Stimulated activated CD8-positive, alpha-beta memory T cell treated with anti-CD3 and anti-CD28 coated beads, Interleukin-15, amount 100 ng/mL, for 4 hours (primary cell): Measurements from ENCODE around the gene MIA.
"Not testable (repeated sequence)": the region's sequence is repeated elsewhere in the genome, so short reads cannot be mapped to it uniquely, and the experiment has no call there.

Experiments used
- DNase-seq, 2 donors: peaks; one replicate each; pipeline ENCODE4 v3.0.0-alpha.2; 2020; ENCODE audit warnings: low read depth in 2 of 2

MIA gene

GRCh38 chr19:40777937-40778705 lies 2.8 kb downstream of the MIA start, which contains the start of gene RAB4B:
TSS of gene RAB4B (plus strand) at chr19:40778247. CDS start at chr19:40778376, 129 bp downstream.
- DNase-seq, result peak; percentile 100

GRCh38 chr19:40778706-40779284 lies 3.5 kb downstream of the MIA start:
- no peak for DNase-seq

- DNase-seq, result no peak
Measured at GRCh38 chr19:40780582-40780981, 5.3 kb downstream of the MIA start.

DNA sequence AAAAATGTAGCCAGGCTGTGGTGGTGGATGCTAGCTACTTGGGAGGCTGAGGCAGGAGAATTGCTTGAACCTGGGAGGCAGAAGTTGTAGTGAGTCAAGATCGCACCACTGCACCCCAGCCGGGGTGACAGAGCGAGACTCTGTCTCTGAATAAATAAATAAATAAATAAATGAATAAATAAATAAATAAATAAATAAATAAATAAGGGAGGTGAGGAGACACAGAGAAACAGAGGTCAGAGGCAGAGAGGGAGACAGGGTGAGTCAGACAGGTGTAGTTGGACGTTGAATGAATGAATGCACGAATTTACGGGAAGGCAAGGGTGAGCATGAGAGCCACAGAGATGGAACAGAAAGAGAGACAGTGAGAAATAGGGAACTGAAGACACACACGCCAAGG lies 5.8 kb downstream of the MIA start:
- no peak for DNase-seq

DNA sequence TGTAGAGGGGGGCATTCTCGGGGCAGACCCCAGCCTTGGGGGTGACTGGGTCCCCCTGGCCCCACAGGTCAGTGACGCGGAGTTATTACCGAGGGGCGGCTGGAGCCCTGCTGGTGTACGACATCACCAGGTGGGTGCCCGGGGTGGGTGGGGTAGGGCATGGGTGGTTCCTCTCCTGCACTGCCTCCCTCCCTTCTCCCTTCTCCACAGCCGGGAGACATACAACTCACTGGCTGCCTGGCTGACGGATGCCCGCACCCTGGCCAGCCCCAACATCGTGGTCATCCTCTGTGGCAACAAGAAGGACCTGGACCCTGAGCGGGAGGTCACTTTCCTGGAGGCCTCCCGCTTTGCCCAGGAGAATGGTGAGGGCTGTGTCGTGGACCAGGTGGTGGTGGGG lies 8.4 kb downstream of the MIA start:
- DNase-seq, result no peak

GRCh38 chr19:40784146-40784545 lies 8.8 kb downstream of the MIA start:
- DNase-seq, result not testable (repeated sequence)

- DNase-seq, result no peak
Measured at GRCh38 chr19:40785526-40785925, 10.2 kb downstream of the MIA start.

DNA sequence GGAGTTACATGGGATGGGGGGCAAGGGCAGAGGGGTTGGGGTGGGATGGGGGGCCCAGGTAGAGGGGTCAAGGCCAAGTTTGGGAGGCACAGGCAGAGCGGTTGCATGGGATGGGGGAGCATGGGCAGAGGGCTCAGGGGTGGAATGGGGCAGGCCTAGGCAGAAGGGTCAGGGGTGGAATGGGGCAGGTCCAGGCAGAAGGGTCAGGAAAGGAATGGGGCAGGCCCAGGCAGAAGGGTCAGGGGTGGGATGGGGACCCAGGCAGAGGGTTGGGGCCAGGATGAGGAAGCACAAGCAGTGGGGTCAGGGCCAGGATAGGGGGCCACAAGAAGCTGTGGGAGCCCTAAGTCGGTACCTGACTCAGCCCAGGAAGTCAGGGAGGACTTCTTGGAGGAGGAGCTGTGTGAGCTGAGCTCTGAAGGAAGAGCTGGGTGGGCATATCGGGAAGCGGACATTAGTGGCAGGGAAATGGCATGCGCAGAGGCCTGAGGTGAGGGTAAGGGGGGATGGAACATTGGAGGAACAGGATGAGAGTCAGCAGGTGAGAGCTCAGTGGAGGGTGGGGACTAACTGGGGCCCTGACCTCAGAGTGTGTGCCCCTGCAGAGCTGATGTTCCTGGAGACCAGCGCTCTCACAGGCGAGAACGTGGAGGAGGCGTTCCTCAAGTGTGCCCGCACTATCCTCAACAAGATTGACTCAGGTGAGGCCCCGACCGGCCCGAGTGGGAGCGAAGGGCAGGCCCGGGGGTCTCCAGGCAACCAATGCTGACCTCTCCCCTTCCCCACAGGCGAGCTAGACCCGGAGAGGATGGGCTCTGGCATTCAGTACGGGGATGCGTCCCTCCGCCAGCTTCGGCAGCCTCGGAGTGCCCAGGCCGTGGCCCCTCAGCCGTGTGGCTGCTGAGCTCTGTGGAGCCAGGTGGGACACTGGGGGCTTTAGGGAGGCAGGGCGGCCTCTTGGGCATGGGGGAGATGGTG lies 11.0 kb downstream of the MIA start:
- no peak for DNase-seq

DNA sequence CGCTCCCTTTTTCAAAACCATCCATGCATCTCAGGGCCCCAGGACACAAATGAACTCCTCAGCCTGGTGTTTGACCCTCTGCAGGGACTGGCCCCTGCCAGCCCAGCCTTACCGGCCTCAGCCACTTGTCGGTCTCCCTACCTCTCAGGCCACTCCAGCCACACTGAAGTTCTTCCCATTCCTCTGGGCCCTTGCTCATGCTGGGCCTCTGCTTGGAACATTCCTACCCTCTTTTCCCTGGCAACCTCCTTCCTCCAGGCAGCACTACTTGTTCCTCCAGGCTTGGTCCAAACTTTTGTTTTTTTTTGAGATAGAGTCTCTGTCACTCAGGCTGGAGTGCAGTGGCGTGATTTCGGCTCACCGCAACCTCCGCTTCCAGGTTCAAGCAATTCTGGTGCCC lies 16.0 kb downstream of the MIA start:
- no peak for DNase-seq

- no peak for DNase-seq
Measured at GRCh38 chr19:40791996-40792395, 16.7 kb downstream of the MIA start.

GRCh38 chr19:40797166-40797962 lies 22.0 kb downstream of the MIA start:
- DNase-seq, result no peak

DNA sequence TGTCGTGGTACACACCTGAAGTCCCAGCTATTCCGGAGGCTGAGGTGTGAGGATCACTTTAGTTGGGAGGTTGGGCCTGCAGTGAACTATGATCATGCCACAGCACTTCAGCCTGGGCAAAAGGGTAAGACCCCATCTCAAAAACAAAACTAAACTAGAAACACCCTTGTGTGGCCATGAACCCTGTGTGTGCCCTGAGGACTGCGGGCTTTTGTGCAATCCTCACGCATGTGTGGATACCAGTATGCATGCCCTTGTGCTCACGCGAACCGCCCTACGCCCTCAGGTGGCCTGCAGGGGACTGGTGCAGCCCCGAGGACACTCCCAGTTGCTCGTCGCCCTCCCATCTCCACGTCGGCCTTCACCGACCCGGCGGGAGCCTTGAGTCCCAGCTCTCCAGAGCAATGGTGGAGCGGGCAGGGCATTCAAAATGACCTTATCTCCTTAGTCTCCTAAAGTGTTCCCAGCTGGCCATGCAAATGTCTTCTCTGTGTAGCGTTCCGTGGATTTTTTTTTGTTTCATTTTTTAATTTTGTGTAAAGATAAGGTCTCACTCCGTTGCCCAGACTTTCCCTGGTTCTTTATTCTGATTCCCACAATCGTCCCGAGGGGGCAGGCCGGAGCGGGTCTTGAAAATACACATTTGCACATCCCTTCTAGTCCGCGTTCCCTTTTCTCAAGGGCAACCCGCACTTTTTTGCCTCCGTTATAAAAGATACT lies 22.8 kb downstream of the MIA start:
- no peak for DNase-seq

DNA sequence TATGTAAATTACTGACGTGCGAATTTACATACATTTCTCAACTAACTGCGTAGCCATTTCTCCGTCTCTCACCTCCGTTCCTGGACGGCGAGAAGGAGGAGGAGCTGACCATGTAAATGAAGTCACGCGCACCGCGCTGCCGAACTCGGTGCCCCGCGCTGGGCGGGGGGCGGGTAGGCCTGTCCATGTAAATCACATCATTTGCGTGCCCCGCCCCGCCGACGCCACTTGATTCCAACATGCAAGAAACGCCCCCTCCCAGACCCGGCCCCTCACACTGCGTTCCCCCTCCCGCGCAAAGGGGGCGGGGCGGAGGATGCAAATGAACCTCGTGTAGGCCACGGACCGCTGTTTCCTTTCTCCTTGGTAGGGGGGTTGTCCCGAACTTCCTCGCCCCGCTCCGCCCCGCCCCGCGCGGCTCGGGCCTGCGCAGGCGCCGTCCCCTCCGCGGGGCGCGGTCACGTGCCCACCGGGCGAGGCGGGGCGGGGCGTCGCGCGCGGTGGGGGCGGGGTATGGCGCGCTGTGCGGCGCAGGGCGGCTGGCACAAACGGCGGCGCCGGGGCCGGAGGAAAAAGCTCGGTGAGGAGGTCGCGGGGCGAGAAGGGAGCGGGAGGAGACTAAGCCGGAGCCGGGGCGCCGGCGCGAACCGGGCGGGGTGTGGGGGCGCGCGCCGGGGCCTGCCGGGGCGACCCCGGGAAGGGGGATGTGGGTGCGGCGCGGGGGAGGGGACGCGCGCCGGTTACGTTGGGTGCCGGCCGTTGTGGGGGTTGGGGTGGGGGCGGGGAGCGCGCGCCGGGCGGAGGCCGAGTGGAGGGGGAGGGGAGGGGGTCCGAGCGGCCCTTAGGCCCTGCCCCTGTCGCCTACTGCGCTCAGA lies 23.6 kb downstream of the MIA start, which contains the start of gene EGLN2:
Gene EGLN2 (plus strand): TSS at position 509 of the 875 bp plus-strand sequence. CDS start 1,382 bp downstream, outside the sequence.
- peak; percentile 100 for DNase-seq

DNA sequence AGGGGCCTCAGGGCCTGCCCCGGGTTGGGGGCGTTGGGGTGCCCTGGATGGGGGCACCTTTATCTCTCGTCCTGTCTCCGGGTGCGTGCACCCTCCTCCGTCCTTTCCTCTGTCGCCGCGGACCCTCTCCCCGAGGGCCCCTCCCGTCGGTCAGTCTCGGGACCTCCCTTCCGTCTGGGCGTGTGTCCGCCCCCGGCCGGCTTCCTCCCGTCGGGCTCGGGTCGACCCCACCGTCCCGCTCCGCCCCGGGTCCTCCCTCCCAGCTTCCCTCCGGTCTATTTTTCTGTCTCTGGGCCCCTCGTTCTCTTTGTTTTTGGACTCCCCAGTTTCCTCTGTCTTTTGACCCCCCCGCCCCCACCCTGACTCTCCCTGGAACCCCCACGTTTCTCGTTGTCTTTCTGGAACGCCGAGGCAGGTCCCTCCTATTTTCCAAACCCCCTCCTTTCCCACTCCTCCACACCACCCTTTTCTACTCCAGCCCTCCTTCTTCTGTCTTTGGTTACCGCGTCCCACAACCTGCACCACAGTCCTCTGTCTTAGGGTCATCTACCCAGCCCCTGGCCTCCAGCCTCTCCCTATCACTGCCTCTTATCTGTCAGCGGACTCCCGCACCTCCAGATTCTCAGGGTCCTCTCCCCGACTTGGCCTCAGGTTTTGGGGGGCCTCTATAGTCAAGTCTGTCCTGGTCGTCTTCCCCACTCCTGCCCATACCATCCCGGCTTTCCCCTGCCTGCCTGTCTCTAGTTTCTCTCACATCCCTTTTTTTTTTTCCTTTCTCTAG lies 24.4 kb downstream of the MIA start:
- DNase-seq, result no peak

DNA sequence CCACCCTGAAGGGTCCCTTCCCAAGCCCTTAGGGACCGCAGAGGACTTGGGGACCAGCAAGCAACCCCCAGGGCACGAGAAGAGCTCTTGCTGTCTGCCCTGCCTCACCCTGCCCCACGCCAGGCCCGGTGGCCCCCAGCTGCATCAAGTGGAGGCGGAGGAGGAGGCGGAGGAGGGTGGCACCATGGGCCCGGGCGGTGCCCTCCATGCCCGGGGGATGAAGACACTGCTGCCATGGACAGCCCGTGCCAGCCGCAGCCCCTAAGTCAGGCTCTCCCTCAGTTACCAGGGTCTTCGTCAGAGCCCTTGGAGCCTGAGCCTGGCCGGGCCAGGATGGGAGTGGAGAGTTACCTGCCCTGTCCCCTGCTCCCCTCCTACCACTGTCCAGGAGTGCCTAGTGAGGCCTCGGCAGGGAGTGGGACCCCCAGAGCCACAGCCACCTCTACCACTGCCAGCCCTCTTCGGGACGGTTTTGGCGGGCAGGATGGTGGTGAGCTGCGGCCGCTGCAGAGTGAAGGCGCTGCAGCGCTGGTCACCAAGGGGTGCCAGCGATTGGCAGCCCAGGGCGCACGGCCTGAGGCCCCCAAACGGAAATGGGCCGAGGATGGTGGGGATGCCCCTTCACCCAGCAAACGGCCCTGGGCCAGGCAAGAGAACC lies 25.1 kb downstream of the MIA start:
- no peak for DNase-seq

- DNase-seq, result no peak
Measured at GRCh38 chr19:40800997-40801377, 25.7 kb downstream of the MIA start.

GRCh38 chr19:40801426-40802299 lies 26.3 kb downstream of the MIA start:
- no peak for DNase-seq
